NAMALWA (cell line): Measurements from ENCODE around the gene ENC1.
"Not testable (repeated sequence)": the region's sequence is repeated elsewhere in the genome, so short reads cannot be mapped to it uniquely, and the experiment has no call there.

Experiments used
- DNase-seq: peaks from one replicate; pipeline ENCODE4 v3.0.0-alpha.2; 2015; ENCODE audit warnings: low spot score

The ENC1 gene

GRCh38 chr5:74640450-74640953 lies at the start of gene ENC1:
TSS of gene ENC1 (minus strand) at chr5:74640728. CDS start at chr5:74636485, 4,243 bp downstream.
- DNase-seq = peak; percentile 86

GRCh38 chr5:74686962-74687751 lies 46.6 kb upstream of the ENC1 start:
- DNase-seq = no peak

- DNase-seq = peak; percentile 52
Observed at GRCh38 chr5:74685979-74686631, 45.6 kb upstream of the ENC1 start.

- DNase-seq = peak; percentile 73
Observed at GRCh38 chr5:74684900-74685851, 44.6 kb upstream of the ENC1 start, which contains the start of gene HEXB. TSS of gene HEXB (plus strand) at chr5:74685233. CDS start at chr5:74685261, 28 bp downstream.

- DNase-seq = no peak
Observed at GRCh38 chr5:74679966-74680365, 39.4 kb upstream of the ENC1 start.

GRCh38 chr5:74679300-74679699 lies 38.8 kb upstream of the ENC1 start:
- not testable (repeated sequence) for DNase-seq

GRCh38 chr5:74678123-74678522 lies 37.6 kb upstream of the ENC1 start:
- DNase-seq = not testable (repeated sequence)

GRCh38 chr5:74676466-74676865 lies 35.9 kb upstream of the ENC1 start:
- not testable (repeated sequence) for DNase-seq

GRCh38 chr5:74673011-74673790 lies 32.7 kb upstream of the ENC1 start:
- peak; percentile 46 for DNase-seq

GRCh38 chr5:74672215-74672877 lies 31.8 kb upstream of the ENC1 start:
- no peak for DNase-seq

- DNase-seq = no peak
Observed at GRCh38 chr5:74670396-74671038, 30.0 kb upstream of the ENC1 start.

- DNase-seq = no peak
Observed at GRCh38 chr5:74669821-74670220, 29.3 kb upstream of the ENC1 start.

- no peak for DNase-seq
Observed at GRCh38 chr5:74667396-74667795, 26.9 kb upstream of the ENC1 start.

GRCh38 chr5:74665816-74666215 lies 25.3 kb upstream of the ENC1 start:
- DNase-seq = no peak

GRCh38 chr5:74665273-74665672 lies 24.7 kb upstream of the ENC1 start:
- DNase-seq = no peak

- no peak for DNase-seq
Observed at GRCh38 chr5:74664551-74664950, 24.0 kb upstream of the ENC1 start.

- DNase-seq = no peak
Observed at GRCh38 chr5:74660873-74661272, 20.3 kb upstream of the ENC1 start.

GRCh38 chr5:74660140-74660539 lies 19.6 kb upstream of the ENC1 start:
- no peak for DNase-seq

GRCh38 chr5:74659172-74659571 lies 18.6 kb upstream of the ENC1 start:
- DNase-seq = no peak

GRCh38 chr5:74657165-74657564 lies 16.6 kb upstream of the ENC1 start:
- no peak for DNase-seq
